Mesenchymal stem cell (in vitro differentiated cells and primary cell): ENCODE data around the gene GUCA2B.

Source experiments
- DNase-seq: peaks from one replicate; pipeline ENCODE4 v3.0.0-alpha.2; 2013
- H2AFZ ChIP-seq: one replicate; pipeline ENCODE4 v1.6.1; 2013; ENCODE audit warnings: low read depth, mild to moderate bottlenecking, control low read depth, inconsistent platforms, low read length, moderate library complexity
- H2AK5ac ChIP-seq: 2 replicates; pipeline ENCODE4 v1.6.1; 2013; ENCODE audit warnings: low read length, moderate library complexity, mild to moderate bottlenecking, inconsistent platforms; ENCODE audit not compliant: severe bottlenecking
- H2BK120ac ChIP-seq: one replicate; pipeline ENCODE4 v1.6.1; 2013; ENCODE audit warnings: low read depth, mild to moderate bottlenecking, inconsistent platforms, low read length, moderate library complexity
- H2BK12ac ChIP-seq, 2 experiments: one replicate each; pipeline ENCODE4 v1.6.1; 2013; ENCODE audit warnings: inconsistent platforms in 2 of 2, low read length in 2 of 2, mild to moderate bottlenecking in 2 of 2, moderate library complexity in 2 of 2, control low read depth in 1 of 2
- H2BK15ac ChIP-seq: one replicate; pipeline ENCODE4 v1.6.1; 2013; ENCODE audit warnings: mild to moderate bottlenecking, low read depth, inconsistent platforms; ENCODE audit not compliant: poor library complexity, severe bottlenecking
- H2BK5ac ChIP-seq: 2 replicates; pipeline ENCODE4 v1.6.1; 2013; ENCODE audit warnings: low read depth, mild to moderate bottlenecking, low read length, control low read depth, inconsistent platforms; ENCODE audit not compliant: poor library complexity, severe bottlenecking
- H3K14ac ChIP-seq, 2 experiments: one replicate each; pipeline ENCODE4 v1.6.1; 2013; ENCODE audit warnings: inconsistent platforms in 2 of 2, low read length in 2 of 2, control low read depth in 1 of 2, mild to moderate bottlenecking in 1 of 2, moderate library complexity in 1 of 2
- H3K18ac ChIP-seq, 2 experiments: one replicate each; pipeline ENCODE4 v1.6.1; 2013; ENCODE audit warnings: inconsistent platforms in 2 of 2, low read length in 2 of 2, control low read depth in 1 of 2, low read depth in 1 of 2, mild to moderate bottlenecking in 1 of 2
- H3K23ac ChIP-seq, 2 experiments: one replicate each; pipeline ENCODE4 v1.6.1; 2013; ENCODE audit warnings: inconsistent platforms in 2 of 2, low read length in 2 of 2, mild to moderate bottlenecking in 2 of 2, moderate library complexity in 2 of 2, control low read depth in 1 of 2
- H3K27ac ChIP-seq: 2 replicates; pipeline ENCODE4 v1.5.1; 2013; ENCODE audit warnings: mild to moderate bottlenecking, moderate library complexity, low read length, control low read depth, inconsistent platforms; ENCODE audit not compliant: poor library complexity, severe bottlenecking
- H3K27me3 ChIP-seq, 2 experiments: 2 replicates each; pipeline versions ENCODE4 v1.6.1 to v1.7.0; 2013; ENCODE audit warnings: low read length in 2 of 2, mild to moderate bottlenecking in 2 of 2, moderate library complexity in 2 of 2, control low read depth in 1 of 2, inconsistent platforms in 1 of 2; ENCODE audit not compliant: control insufficient read depth in 1 of 2, insufficient read depth in 1 of 2
- H3K36me3 ChIP-seq, 2 experiments: 2 replicates each; pipeline versions ENCODE4 v1.6.1 to v1.7.0; 2013; ENCODE audit warnings: low read length in 2 of 2, control low read depth in 1 of 2, inconsistent platforms in 1 of 2, low read depth in 1 of 2, mild to moderate bottlenecking in 1 of 2; ENCODE audit not compliant: insufficient read depth in 2 of 2, control insufficient read depth in 1 of 2
- H3K4ac ChIP-seq, 2 experiments: one replicate each; pipeline ENCODE4 v1.6.1; 2013; ENCODE audit warnings: inconsistent platforms in 2 of 2, low read length in 2 of 2, mild to moderate bottlenecking in 2 of 2, moderate library complexity in 2 of 2, control low read depth in 1 of 2, low read depth in 1 of 2
- H3K4me1 ChIP-seq: 2 replicates; pipeline ENCODE4 v1.6.1; 2013; ENCODE audit warnings: low read depth, low read length, control low read depth; ENCODE audit not compliant: control insufficient read depth, insufficient read depth
- H3K4me2 ChIP-seq: 2 replicates; pipeline ENCODE4 v1.6.1; 2013; ENCODE audit warnings: low read length, mild to moderate bottlenecking, inconsistent platforms; ENCODE audit not compliant: poor library complexity, severe bottlenecking
- H3K4me3 ChIP-seq, 2 experiments: 2 replicates each; pipeline versions ENCODE4 v1.5.1 to v1.7.0; 2013; ENCODE audit warnings: low read length in 2 of 2, mild to moderate bottlenecking in 2 of 2, control low read depth in 1 of 2, low read depth in 1 of 2; ENCODE audit not compliant: insufficient read depth in 1 of 2
- H3K79me1 ChIP-seq: replicated peaks from 2 replicates; pipeline ENCODE4 v1.6.1; 2013; ENCODE audit warnings: mild to moderate bottlenecking, control low read depth, low read length, inconsistent platforms; ENCODE audit not compliant: poor library complexity, severe bottlenecking
- H3K9ac ChIP-seq: 2 replicates; pipeline ENCODE4 v1.7.0; 2013; ENCODE audit warnings: mild to moderate bottlenecking, low read length, moderate library complexity
- H3K9me3 ChIP-seq: 2 replicates; pipeline ENCODE4 v1.7.0; 2013; ENCODE audit warnings: mild to moderate bottlenecking, low read length; ENCODE audit not compliant: control insufficient read depth
- H4K8ac ChIP-seq: one replicate; pipeline ENCODE4 v1.6.1; 2013; ENCODE audit warnings: inconsistent platforms, mild to moderate bottlenecking, low read length, moderate library complexity
- H4K91ac ChIP-seq: one replicate; pipeline ENCODE4 v1.6.1; 2013; ENCODE audit warnings: mild to moderate bottlenecking, low read length, inconsistent platforms
- WGBS: methylation state at CpG from one replicate; pipeline ENCODE4 v1.1.7; 2013; ENCODE audit warnings: mixed read lengths; 5-methylcytosine and 5-hydroxymethylcytosine counted together

The GUCA2B gene

DNA sequence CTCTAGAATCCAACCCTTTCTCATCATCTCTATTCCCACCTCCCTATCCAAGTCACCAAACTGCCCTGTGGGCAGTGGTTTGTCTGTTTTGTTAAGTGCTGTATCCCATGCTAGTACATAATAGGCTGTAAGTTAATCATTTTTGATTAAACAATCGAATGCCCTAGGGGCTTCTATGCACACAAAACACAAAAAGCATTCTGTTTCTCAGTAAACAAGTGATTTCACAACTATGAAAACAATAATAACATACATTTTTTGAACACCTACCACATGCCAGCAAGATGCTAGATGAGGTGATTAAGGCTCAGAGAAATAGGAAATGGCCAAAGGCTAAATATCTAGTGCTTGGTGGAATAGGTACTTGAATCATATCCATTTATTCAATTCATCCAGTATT, 5.0 kb upstream of the GUCA2B start:
- Histone ChIP-seq H3K23ac (no peak overlapping the region), H2BK15ac (no peak overlapping the region), H3K9ac (no peak overlapping the region), H3K27ac (no peak overlapping the region), H3K79me1 (no peaks in the 10 kb centered on the region), H3K9me3 (no peaks in the 10 kb centered on the region), H3K27me3 (peaks cover 58 to 97% of the 10 kb centered on the region in 2 experiments), H2AK5ac (no peak overlapping the region), H3K14ac (no peak overlapping the region), H3K4me2 (no peak overlapping the region), H2BK12ac (no peak overlapping the region), H2BK120ac (no peak overlapping the region), H3K36me3 (no peaks in the 10 kb centered on the region), H2BK5ac (no peak overlapping the region), H4K91ac (no peak overlapping the region), H3K18ac (no peak overlapping the region), H3K4ac (no peak overlapping the region), H3K4me3 (no peak overlapping the region), H3K4me1 (peaks cover under 1% of the 10 kb centered on the region), H2AFZ (no peak overlapping the region), H4K8ac (no peak overlapping the region)
- 86% methylated on average over 1 of the region's 1 CpG for WGBS
- DNase-seq: no peak

- DNase-seq: no peak
- no peak overlapping the region for H3K4me2 ChIP-seq
- no peak overlapping the region for H2BK15ac ChIP-seq
- H4K8ac ChIP-seq: no peak overlapping the region
- H3K18ac ChIP-seq: no peak overlapping the region
- no peak overlapping the region for H3K27ac ChIP-seq
- H4K91ac ChIP-seq: no peak overlapping the region
- WGBS: 94% methylated on average over 5 of the region's 5 CpGs
- no peak overlapping the region for H3K4me3 ChIP-seq
- H3K36me3 ChIP-seq: no peaks in the 10 kb centered on the region
- H2BK5ac ChIP-seq: no peak overlapping the region
- no peak overlapping the region for H2BK12ac ChIP-seq
- H3K27me3 ChIP-seq: peaks cover 37 to 92% of the 10 kb centered on the region in 2 experiments
- H3K9me3 ChIP-seq: no peaks in the 10 kb centered on the region
- H2BK120ac ChIP-seq: no peak overlapping the region
- no peak overlapping the region for H3K4ac ChIP-seq
- H3K14ac ChIP-seq: no peak overlapping the region
- H2AFZ ChIP-seq: no peak overlapping the region
- H3K79me1 ChIP-seq: no peaks in the 10 kb centered on the region
- no peak overlapping the region for H3K23ac ChIP-seq
- H3K4me1 ChIP-seq: peaks cover 3% of the 10 kb centered on the region
- H3K9ac ChIP-seq: no peak overlapping the region
- H2AK5ac ChIP-seq: no peak overlapping the region
Measured at GRCh38 chr1:42150651-42151050, 2.6 kb upstream of the GUCA2B start.

- Histone ChIP-seq H2BK120ac (no peak overlapping the region), H4K8ac (no peak overlapping the region), H3K9ac (no peak overlapping the region), H3K27me3 (peaks cover 33 to 79% of the 10 kb centered on the region in 2 experiments), H3K79me1 (no peaks in the 10 kb centered on the region), H3K14ac (no peak overlapping the region), H2AFZ (no peak overlapping the region), H3K18ac (no peak overlapping the region), H2BK12ac (no peak overlapping the region), H2BK15ac (no peak overlapping the region), H4K91ac (no peak overlapping the region), H3K9me3 (no peaks in the 10 kb centered on the region), H3K27ac (no peak overlapping the region), H3K4me1 (peaks cover 3% of the 10 kb centered on the region), H2BK5ac (no peak overlapping the region), H3K4me2 (no peak overlapping the region), H3K36me3 (no peaks in the 10 kb centered on the region), H2AK5ac (no peak overlapping the region), H3K4me3 (no peak overlapping the region), H3K4ac (no peak overlapping the region), H3K23ac (no peak overlapping the region)
- WGBS: 68% methylated on average over 3 of the region's 3 CpGs
- DNase-seq: no peak
Measured at GRCh38 chr1:42152119-42152518, 1.1 kb upstream of the GUCA2B start.

GRCh38 chr1:42153624-42154023, 414 bp downstream of the GUCA2B start:
- Histone ChIP-seq H2BK120ac (no peak overlapping the region), H4K91ac (no peak overlapping the region), H3K27ac (no peak overlapping the region), H2AK5ac (no peak overlapping the region), H3K4me3 (no peak overlapping the region), H3K4me1 (peaks cover 3% of the 10 kb centered on the region), H3K14ac (no peak overlapping the region), H4K8ac (no peak overlapping the region), H2BK5ac (no peak overlapping the region), H3K79me1 (no peaks in the 10 kb centered on the region), H3K9ac (no peak overlapping the region), H3K23ac (no peak overlapping the region), H2BK12ac (no peak overlapping the region), H3K27me3 (peaks cover 24 to 64% of the 10 kb centered on the region in 2 experiments), H3K4ac (no peak overlapping the region), H2AFZ (no peak overlapping the region), H2BK15ac (no peak overlapping the region), H3K4me2 (no peak overlapping the region), H3K18ac (no peak overlapping the region), H3K36me3 (no peaks in the 10 kb centered on the region), H3K9me3 (no peaks in the 10 kb centered on the region)
- DNase-seq: no peak
- WGBS: 94% methylated on average over 6 of the region's 6 CpGs
